ENCODE measurements around the gene KDM8. TPM values are rescaled to one million over a fixed set of nuclear protein-coding genes. Genes with fewer than 3 reads are reported as not detected.

The KDM8 gene
- total RNA-seq, 2 experiments from 2014 or later = 11.3 to 13.9 TPM

DNA sequence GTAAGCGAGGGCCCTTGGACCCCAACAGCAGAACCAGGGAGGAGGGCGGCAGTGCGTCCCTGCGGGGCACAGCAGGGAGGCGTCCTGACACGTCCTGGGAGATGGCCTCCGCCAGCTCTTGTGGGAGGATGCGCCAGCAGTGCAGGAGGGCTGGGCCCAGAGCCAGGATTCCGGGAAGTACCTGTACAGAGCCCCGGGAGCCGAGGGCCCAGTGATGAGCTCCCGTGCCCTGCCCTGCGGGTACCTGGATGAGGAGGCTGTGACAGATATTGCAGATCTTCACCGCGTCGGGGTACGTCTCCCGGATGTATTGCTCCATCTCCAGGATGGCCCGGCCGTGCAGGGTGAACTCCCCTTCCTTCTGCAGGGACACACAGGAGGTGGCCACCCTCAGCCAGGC is 23.1 kb downstream of the KDM8 start:
- Mint-ChIP-seq H3K36me3 (ENCODE audit: low read depth) (peaks cover 26% of the 10 kb centered on the region), H3K27me3 (ENCODE audit: low read depth) (no peaks in the 10 kb centered on the region), H3K4me3 (no peak overlapping the region), H3K9me3 (no peaks in the 10 kb centered on the region), H3K27ac (no peak overlapping the region), H3K4me1 (ENCODE audit: low read depth) (peaks cover 36% of the 10 kb centered on the region)
- CTCF ChIA-PET = interaction anchor here (1.7 to 2.2 kb wide), 2 partner anchors 8 to 91 kb away, joined by 4 to 14 read pairs; no protein-coding TSS in a partner anchor
- no peak for DNase-seq
- intact Hi-C loops (cut with micrococcal nuclease) = no loop called here

DNA sequence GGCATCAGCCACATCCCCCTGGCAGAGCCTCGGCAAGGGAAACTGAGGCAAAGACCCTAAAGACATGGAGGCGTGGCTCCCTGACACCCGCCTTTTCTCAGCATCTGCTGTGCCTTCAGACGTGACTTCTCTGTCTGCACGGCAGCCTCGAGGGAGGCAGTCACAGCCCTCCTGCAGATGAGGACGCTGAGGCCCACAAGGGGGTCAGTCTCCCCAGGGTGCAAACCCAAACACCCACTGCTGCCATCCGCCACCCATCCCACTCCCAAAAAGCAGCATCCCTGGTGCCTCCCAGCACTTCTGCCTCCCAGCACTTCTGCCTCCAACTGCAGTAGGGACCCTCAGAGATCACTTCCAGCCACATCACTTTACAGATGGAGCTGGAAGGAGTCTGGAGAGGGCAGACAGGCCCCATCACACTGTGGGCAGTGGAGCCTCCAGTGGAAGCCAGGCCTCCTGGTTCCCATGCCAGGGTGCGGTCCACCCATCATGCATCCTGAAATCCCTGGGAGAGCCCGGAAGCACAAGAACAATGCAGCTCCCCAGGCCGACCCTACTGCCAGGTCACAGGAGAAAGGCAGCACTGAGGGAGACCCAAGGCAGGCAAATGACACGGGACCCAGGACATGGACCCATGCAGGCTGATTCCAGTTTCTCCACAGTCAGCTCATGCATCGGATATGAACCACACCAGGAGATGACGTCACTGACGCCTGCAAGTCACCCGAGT is 23.8 kb downstream of the KDM8 start:
- Mint-ChIP-seq H3K27ac (no peak overlapping the region), H3K27me3 (ENCODE audit: low read depth) (no peaks in the 10 kb centered on the region), H3K9me3 (no peaks in the 10 kb centered on the region), H3K36me3 (ENCODE audit: low read depth) (peaks cover 33% of the 10 kb centered on the region), H3K4me3 (no peak overlapping the region), H3K4me1 (ENCODE audit: low read depth) (peaks cover 42% of the 10 kb centered on the region)
- DNase-seq = no peak
- CTCF ChIA-PET = no interaction called here
- intact Hi-C loops (cut with micrococcal nuclease) = no loop called here

DNA sequence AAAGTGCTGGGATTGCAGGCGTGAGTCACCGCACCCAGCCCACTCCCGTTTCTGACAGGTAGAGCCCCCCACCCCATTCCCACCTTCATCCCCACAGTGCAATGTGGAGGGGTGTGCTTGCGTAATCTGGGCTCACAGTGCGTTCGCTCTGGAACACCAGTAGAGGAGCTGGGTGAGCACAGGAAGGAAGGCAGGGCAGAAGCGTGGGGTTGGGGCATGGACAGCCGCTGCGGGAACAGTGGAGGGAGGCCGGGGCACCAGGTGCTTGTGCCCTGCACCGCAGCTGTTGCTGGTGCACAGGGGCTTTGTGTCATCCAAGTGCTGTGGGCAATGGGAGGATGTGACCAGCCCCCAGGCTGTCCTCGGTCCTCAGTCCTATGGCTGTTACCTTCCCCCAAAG is 24.7 kb downstream of the KDM8 start:
- no peak for DNase-seq
- H3K4me1 Mint-ChIP-seq (ENCODE audit: low read depth) = peaks cover 51% of the 10 kb centered on the region
- no peaks in the 10 kb centered on the region for H3K27me3 Mint-ChIP-seq (ENCODE audit: low read depth)
- no peak overlapping the region for H3K27ac Mint-ChIP-seq
- no peak overlapping the region for H3K4me3 Mint-ChIP-seq
- no peaks in the 10 kb centered on the region for H3K9me3 Mint-ChIP-seq
- CTCF ChIA-PET = no interaction called here
- H3K36me3 Mint-ChIP-seq (ENCODE audit: low read depth) = peaks cover 41% of the 10 kb centered on the region
- intact Hi-C loops (cut with micrococcal nuclease) = no loop called here

DNA sequence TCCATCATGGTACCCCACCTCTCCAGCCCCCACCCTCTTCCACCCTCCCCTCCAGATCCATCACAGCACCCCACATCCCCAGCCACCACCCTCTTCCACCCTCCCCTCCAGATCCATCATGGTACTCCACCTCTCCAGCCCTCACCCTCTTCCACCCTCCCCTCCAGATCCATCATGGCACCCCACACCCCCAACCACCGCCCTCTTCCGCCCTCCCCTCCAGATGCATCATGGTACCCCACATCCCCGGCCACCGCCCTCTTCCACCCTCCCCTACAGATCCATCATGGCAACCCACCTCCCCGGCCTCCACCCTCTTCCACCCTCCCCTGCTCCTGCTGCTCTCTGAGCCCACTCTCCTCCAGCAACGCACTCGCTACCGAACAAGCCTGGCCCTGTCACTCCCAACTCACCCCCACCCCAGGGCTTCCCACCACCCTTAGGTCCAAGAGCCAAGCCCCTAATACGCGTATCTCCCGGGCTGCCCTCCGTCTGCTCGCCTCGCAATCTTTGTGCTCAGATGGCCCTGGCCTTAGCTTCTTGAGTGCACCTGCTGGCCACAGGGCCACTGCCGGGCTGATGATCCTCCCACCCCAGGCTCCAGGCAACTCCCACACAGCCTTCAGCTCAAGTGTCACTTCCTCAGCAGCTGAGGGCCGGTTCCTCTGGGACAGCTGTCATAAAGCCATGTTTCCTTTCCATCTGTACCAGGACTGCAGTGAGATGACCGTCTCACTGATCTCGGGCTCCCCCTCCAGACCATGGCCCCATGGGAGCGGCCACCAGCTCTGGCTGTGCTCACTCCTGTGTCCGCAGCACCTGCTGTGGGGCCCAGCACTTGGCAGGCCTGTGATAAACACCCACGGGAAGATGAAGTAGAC is 25.5 kb downstream of the KDM8 start:
- Mint-ChIP-seq H3K4me1 (ENCODE audit: low read depth) (peaks cover 60% of the 10 kb centered on the region), H3K27ac (no peak overlapping the region), H3K4me3 (no peak overlapping the region), H3K9me3 (no peaks in the 10 kb centered on the region), H3K27me3 (ENCODE audit: low read depth) (no peaks in the 10 kb centered on the region), H3K36me3 (ENCODE audit: low read depth) (peaks cover 44% of the 10 kb centered on the region)
- DNase-seq = no peak
- CTCF ChIA-PET = interaction anchor here (0.6 to 3.9 kb wide), 5 partner anchors 56 to 140 kb away, joined by 5 to 26 read pairs (median 7); no protein-coding TSS in a partner anchor
- intact Hi-C loops (cut with micrococcal nuclease) = no loop called here

DNA sequence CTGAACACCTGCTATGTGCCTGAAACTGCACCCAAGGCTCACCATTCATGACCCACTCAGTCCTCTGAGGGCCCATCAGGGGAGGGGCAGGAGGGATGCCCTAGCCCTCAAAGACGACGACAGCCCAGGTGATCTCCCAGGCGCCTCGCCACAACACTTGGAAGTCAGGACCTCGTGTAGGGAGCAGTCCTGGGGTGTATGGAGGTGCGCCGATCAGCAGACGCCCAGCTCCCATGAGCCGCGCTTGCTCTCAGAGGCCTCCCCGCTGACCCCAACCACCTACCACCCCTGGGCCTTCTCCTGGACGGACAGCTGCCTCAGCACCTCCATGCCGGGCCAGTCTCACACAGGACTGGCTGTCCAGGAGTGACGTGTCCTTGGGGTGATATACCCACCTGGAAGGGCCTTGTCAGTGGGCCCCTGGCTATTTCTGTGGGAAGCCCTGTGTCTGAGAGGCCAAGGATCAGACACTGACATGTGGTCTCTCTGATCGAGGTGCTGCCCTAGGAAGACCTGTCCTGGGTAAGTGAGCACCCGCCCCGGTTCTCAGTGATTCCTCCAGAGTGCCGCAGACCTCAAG is 26.7 kb downstream of the KDM8 start:
- Mint-ChIP-seq H3K27me3 (ENCODE audit: low read depth) (no peaks in the 10 kb centered on the region), H3K36me3 (ENCODE audit: low read depth) (peaks cover 42% of the 10 kb centered on the region), H3K4me3 (peak overlapping the region; percentile 1), H3K9me3 (no peaks in the 10 kb centered on the region), H3K4me1 (ENCODE audit: low read depth) (peaks cover 71% of the 10 kb centered on the region), H3K27ac (peak overlapping the region; percentile 98)
- no peak for DNase-seq
- intact Hi-C loops (cut with micrococcal nuclease) = loop anchor here (1.0 kb wide), 1 partner anchor 227 kb away; no protein-coding TSS in a partner anchor
- CTCF ChIA-PET = interaction anchor here (0.6 to 3.9 kb wide), 13 partner anchors 9 to 225 kb away, joined by 3 to 26 read pairs (median 4); no protein-coding TSS in a partner anchor

DNA sequence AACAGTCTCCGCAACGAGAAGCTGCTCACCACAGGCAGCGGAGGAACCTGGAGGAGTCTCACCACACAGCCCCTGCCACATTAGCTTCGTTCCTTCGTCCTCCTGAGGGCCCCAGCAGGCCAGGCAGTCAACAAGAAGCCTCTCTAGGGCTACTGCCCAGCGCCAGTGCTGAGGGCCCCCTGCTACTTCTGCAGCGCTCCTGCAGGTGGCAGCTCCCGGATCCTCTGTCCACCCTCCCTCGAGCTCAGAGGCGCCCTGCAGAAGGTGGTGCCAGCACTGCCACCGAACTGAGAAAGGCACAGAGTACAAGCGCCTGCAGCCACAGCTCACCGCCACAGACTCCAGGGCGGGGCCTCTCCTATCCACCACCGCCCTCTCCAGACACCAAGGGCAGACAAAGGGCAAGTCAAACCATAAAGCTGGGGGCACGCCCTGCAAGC is 27.3 kb downstream of the KDM8 start:
- Mint-ChIP-seq H3K36me3 (ENCODE audit: low read depth) (peaks cover 42% of the 10 kb centered on the region), H3K4me1 (ENCODE audit: low read depth) (peaks cover 77% of the 10 kb centered on the region)

DNA sequence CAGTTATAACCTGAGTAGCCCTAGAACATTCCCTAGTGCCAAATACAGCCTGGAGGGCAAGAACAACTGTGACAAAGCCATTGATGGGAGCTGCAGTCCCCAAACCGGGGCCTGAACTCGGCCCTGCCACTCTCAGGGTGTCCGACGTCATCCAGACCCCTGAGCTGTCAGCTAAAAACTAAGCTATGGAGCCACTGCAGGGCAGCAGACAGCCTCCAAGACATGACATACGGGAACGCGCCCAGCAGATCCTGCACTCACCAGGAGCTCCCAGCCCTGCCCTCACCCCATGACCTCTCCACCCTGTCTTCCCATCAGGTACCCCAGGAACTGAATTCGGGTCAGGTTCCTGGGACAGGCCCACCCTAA is 28.4 kb downstream of the KDM8 start:
- intact Hi-C loops (cut with micrococcal nuclease) = no loop called here
- H3K4me1 Mint-ChIP-seq (ENCODE audit: low read depth) = peaks cover 79% of the 10 kb centered on the region

More for the DNA sequence above, 27.3 kb downstream of the KDM8 start:
- Mint-ChIP-seq H3K27me3 (ENCODE audit: low read depth) (no peaks in the 10 kb centered on the region), H3K4me3 (peak overlapping the region; percentile 1), H3K9me3 (no peaks in the 10 kb centered on the region), H3K27ac (peak overlapping the region; percentile 98)
- CTCF ChIA-PET = interaction anchor here (0.6 to 3.9 kb wide), 16 partner anchors 9 to 225 kb away, joined by 3 to 26 read pairs (median 4); partner anchors contain the start of gene KDM8
- DNase-seq = peak; percentile 68
- intact Hi-C loops (cut with micrococcal nuclease) = loop anchor here (1.0 kb wide), 1 partner anchor 227 kb away; no protein-coding TSS in a partner anchor

DNA sequence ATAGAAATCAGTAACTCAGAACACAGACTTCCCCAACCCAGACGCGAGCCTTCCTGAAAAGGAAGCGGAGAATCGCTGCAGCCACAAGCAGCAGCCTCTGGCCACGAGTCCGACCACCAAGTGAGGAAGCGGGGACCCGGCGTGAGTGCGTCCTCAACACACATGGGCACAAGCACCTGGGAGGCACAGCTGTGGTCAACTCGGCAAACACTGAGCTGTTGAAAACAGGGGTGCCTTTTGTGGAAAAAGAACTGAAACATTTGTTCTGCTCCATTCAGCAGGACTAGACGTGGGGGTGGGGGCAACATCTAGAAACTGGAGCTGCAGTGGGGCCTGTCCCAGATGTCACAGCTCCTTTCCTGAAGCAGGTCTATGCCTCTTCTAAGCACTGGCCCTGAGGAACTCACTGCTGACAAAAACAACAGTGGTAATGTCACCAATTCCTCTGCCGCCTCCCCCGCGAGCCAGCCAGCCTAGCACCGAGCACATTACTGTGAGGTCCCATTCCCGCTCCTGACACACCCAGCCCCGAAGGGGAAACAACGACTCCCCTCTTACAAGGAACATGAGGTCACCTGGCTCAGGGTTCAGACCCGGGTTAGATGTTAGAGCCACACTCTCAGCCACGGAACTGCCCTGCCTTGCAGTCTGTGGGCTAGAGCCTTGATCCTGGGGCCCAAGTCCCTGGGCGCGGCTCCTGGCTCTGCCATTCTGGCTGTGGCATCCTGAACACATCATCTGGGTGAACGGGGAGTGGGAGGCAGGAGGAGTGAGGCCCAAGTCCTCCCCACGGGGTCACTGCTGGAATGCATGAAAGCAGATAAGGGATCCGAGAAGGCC is 29.0 kb downstream of the KDM8 start:
- Mint-ChIP-seq H3K27ac (peak overlapping the region; percentile 98), H3K36me3 (ENCODE audit: low read depth) (peaks cover 40% of the 10 kb centered on the region), H3K4me1 (ENCODE audit: low read depth) (peaks cover 79% of the 10 kb centered on the region), H3K9me3 (no peaks in the 10 kb centered on the region), H3K4me3 (peak overlapping the region; percentile 49), H3K27me3 (ENCODE audit: low read depth) (no peaks in the 10 kb centered on the region)
- intact Hi-C loops (cut with micrococcal nuclease) = no loop called here
- DNase-seq = peak; percentile 79
- CTCF ChIA-PET = interaction anchor here (0.5 to 5.5 kb wide), 13 partner anchors 10 to 227 kb away, joined by 3 to 103 read pairs (median 4); partner anchors contain the start of gene KDM8

More for the DNA sequence above, 28.4 kb downstream of the KDM8 start:
- DNase-seq = no peak
- no peaks in the 10 kb centered on the region for H3K9me3 Mint-ChIP-seq
- peaks cover 39% of the 10 kb centered on the region for H3K36me3 Mint-ChIP-seq (ENCODE audit: low read depth)
- CTCF ChIA-PET = interaction anchor here (0.5 to 3.9 kb wide), 12 partner anchors 10 to 227 kb away, joined by 3 to 26 read pairs (median 4); partner anchors contain the start of gene KDM8
- peak overlapping the region; percentile 98 for H3K27ac Mint-ChIP-seq
- no peaks in the 10 kb centered on the region for H3K27me3 Mint-ChIP-seq (ENCODE audit: low read depth)
- peak overlapping the region; percentile 49 for H3K4me3 Mint-ChIP-seq

DNA sequence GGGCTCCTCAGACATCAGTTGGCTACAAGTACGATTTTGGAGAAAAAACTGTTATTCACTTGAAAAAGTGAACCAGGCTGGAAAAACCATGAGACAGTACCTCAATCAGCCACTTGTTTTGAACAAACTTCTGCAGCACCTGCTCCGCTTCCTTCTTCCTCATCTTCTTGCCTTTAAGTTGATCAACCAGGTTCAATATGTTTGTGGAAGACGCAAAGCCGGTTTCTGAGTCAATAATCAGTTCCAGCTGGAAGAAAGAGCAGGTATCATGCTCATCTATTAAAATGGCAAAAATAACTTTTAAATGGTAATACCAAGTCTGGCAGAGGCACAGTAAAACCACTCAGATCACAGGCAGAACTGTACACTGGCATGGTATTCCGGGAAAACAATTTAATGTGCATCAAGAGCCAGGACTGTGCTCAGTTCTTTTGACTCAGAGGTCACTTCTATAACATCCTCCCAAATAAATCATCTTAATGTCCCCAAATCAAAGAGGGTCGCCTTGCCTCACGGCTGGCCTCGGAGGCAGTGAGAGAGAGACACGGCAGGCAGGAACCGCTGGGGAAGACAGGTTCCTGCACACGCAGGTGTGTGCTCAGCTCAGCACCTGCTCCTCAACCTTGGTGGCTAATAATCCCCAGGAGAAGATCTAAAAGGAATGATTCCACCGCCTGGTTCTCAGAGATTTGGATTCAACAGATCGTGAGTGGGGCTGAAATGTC is 29.7 kb downstream of the KDM8 start:
- Mint-ChIP-seq H3K27me3 (ENCODE audit: low read depth) (no peaks in the 10 kb centered on the region), H3K4me3 (peak overlapping the region; percentile 49), H3K36me3 (ENCODE audit: low read depth) (peaks cover 38% of the 10 kb centered on the region), H3K27ac (peak overlapping the region; percentile 98), H3K4me1 (ENCODE audit: low read depth) (peaks cover 85% of the 10 kb centered on the region), H3K9me3 (no peaks in the 10 kb centered on the region)
- intact Hi-C loops (cut with micrococcal nuclease) = no loop called here
- CTCF ChIA-PET = interaction anchor here (1.2 to 7.3 kb wide), 9 partner anchors 17 to 189 kb away, joined by 5 to 132 read pairs (median 33); partner anchors contain the start of gene KDM8
- no peak for DNase-seq

DNA sequence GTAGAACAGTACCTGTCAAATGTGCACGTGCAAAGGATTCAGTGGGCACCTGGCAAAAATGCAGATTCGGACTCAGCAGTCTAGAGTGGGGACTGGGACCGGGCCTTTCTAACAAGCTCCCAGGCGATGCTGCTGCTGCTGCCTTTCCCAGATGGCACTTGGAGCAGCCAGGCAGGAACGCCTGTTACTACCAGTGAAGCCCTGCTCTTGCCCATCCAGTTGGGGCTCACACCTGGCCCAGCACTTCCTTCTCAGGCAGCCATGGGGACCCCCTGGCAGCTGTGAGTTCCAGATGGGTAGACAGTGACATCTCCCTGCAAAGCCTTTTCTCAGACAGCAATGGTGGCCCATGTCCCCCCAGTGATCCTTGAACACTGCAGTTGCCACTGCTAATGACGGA is 30.4 kb downstream of the KDM8 start:
- peaks cover 35% of the 10 kb centered on the region for H3K36me3 Mint-ChIP-seq (ENCODE audit: low read depth)
- peaks cover 91% of the 10 kb centered on the region for H3K4me1 Mint-ChIP-seq (ENCODE audit: low read depth)
- H3K27ac Mint-ChIP-seq = peak overlapping the region; percentile 98
- H3K27me3 Mint-ChIP-seq (ENCODE audit: low read depth) = no peaks in the 10 kb centered on the region
- CTCF ChIA-PET = interaction anchor here (0.7 to 7.3 kb wide), 20 partner anchors 8 to 188 kb away, joined by 3 to 132 read pairs (median 12); partner anchors contain the start of gene KDM8
- intact Hi-C loops (cut with micrococcal nuclease) = no loop called here
- DNase-seq = no peak
- no peaks in the 10 kb centered on the region for H3K9me3 Mint-ChIP-seq
- H3K4me3 Mint-ChIP-seq = no peak overlapping the region
